ENCODE data around the gene BRCC3.

Gene BRCC3

GRCh38 chrX:155070975-155071693 lies at the start of gene BRCC3, which contains the start of the genes CMC4 and MTCP1:
TSS of gene BRCC3 (plus strand) at chrX:155071508. CDS start at chrX:155071528, 20 bp downstream.
TSS of gene CMC4 (minus strand) at chrX:155071136. CDS start at chrX:155064023, 7,113 bp downstream.
TSS of gene MTCP1 (minus strand) at chrX:155071136. CDS start at chrX:155066010, 5,126 bp downstream.
- Histone ChIP-seq H3K9ac (ENCODE audit: low read depth, low read length) (peak within 1 kb of the TSS; percentile 94), H3K4me1 (ENCODE audit: insufficient read depth, low read length) (peaks cover 3% of the 10 kb centered on the region; the same call in 1 of the 2 replicates), H3K9me3 (ENCODE audit: control insufficient read depth, insufficient read depth, low read length) (no peaks in the 10 kb centered on the region), H3K36me3 (ENCODE audit: insufficient read depth, low read length) (peaks cover 2% of the 10 kb centered on the region; the same call in 1 of the 2 replicates)

GRCh38 chrX:155022585-155022984 lies 48.7 kb upstream of the BRCC3 start, which contains the start of gene F8:
TSS of gene F8 (minus strand) at chrX:155022723. CDS start at chrX:155022552, 171 bp downstream.
- H3K36me3 ChIP-seq (ENCODE audit: insufficient read depth, low read length): no peaks in the 10 kb centered on the region
- no peaks in the 10 kb centered on the region for H3K4me1 ChIP-seq (ENCODE audit: insufficient read depth, low read length)
- H3K9ac ChIP-seq (ENCODE audit: low read depth, low read length): no peak within 1 kb of the TSS
- no peaks in the 10 kb centered on the region for H3K9me3 ChIP-seq (ENCODE audit: control insufficient read depth, insufficient read depth, low read length)

- Histone ChIP-seq H3K4me1 (ENCODE audit: insufficient read depth, low read length) (no peaks in the 10 kb centered on the region), H3K9me3 (ENCODE audit: control insufficient read depth, insufficient read depth, low read length) (no peaks in the 10 kb centered on the region), H3K9ac (ENCODE audit: low read depth, low read length) (no peak overlapping the region), H3K36me3 (ENCODE audit: insufficient read depth, low read length) (no peaks in the 10 kb centered on the region)
Measured at GRCh38 chrX:155023907-155024833, 47.1 kb upstream of the BRCC3 start.

GRCh38 chrX:155026420-155026726 lies 44.9 kb upstream of the BRCC3 start:
- H3K4me1 ChIP-seq (ENCODE audit: insufficient read depth, low read length): no peaks in the 10 kb centered on the region
- H3K9me3 ChIP-seq (ENCODE audit: control insufficient read depth, insufficient read depth, low read length): no peaks in the 10 kb centered on the region
- H3K9ac ChIP-seq (ENCODE audit: low read depth, low read length): peak overlapping the region; percentile 74; the same call in 1 of the 2 replicates
- no peaks in the 10 kb centered on the region for H3K36me3 ChIP-seq (ENCODE audit: insufficient read depth, low read length)

GRCh38 chrX:155026727-155027508 lies 44.4 kb upstream of the BRCC3 start, which contains the start of gene FUNDC2:
TSS of gene FUNDC2 (plus strand) at chrX:155026844. CDS start at chrX:155026939, 95 bp downstream.
- Histone ChIP-seq H3K9ac (ENCODE audit: low read depth, low read length) (peak within 1 kb of the TSS; percentile 74), H3K9me3 (ENCODE audit: control insufficient read depth, insufficient read depth, low read length) (no peaks in the 10 kb centered on the region), H3K4me1 (ENCODE audit: insufficient read depth, low read length) (no peaks in the 10 kb centered on the region), H3K36me3 (ENCODE audit: insufficient read depth, low read length) (no peaks in the 10 kb centered on the region)

GRCh38 chrX:155027509-155028066 lies 43.7 kb upstream of the BRCC3 start:
- no peaks in the 10 kb centered on the region for H3K4me1 ChIP-seq (ENCODE audit: insufficient read depth, low read length)
- no peaks in the 10 kb centered on the region for H3K36me3 ChIP-seq (ENCODE audit: insufficient read depth, low read length)
- peak overlapping the region; percentile 74 for H3K9ac ChIP-seq (ENCODE audit: low read depth, low read length)
- H3K9me3 ChIP-seq (ENCODE audit: control insufficient read depth, insufficient read depth, low read length): no peaks in the 10 kb centered on the region

- H3K9ac ChIP-seq (ENCODE audit: low read depth, low read length): peak overlapping the region; percentile 74; the same call in 1 of the 2 replicates
- no peaks in the 10 kb centered on the region for H3K36me3 ChIP-seq (ENCODE audit: insufficient read depth, low read length)
- H3K4me1 ChIP-seq (ENCODE audit: insufficient read depth, low read length): no peaks in the 10 kb centered on the region
- H3K9me3 ChIP-seq (ENCODE audit: control insufficient read depth, insufficient read depth, low read length): no peaks in the 10 kb centered on the region
Measured at GRCh38 chrX:155028129-155028528, 43.2 kb upstream of the BRCC3 start.

GRCh38 chrX:155028877-155029291 lies 42.4 kb upstream of the BRCC3 start:
- Histone ChIP-seq H3K9ac (ENCODE audit: low read depth, low read length) (no peak overlapping the region), H3K36me3 (ENCODE audit: insufficient read depth, low read length) (no peaks in the 10 kb centered on the region), H3K4me1 (ENCODE audit: insufficient read depth, low read length) (no peaks in the 10 kb centered on the region), H3K9me3 (ENCODE audit: control insufficient read depth, insufficient read depth, low read length) (no peaks in the 10 kb centered on the region)

GRCh38 chrX:155031657-155032056 lies 39.7 kb upstream of the BRCC3 start:
- H3K4me1 ChIP-seq (ENCODE audit: insufficient read depth, low read length): no peaks in the 10 kb centered on the region
- no peak overlapping the region for H3K9ac ChIP-seq (ENCODE audit: low read depth, low read length)
- no peaks in the 10 kb centered on the region for H3K36me3 ChIP-seq (ENCODE audit: insufficient read depth, low read length)
- H3K9me3 ChIP-seq (ENCODE audit: control insufficient read depth, insufficient read depth, low read length): no peaks in the 10 kb centered on the region

- Histone ChIP-seq H3K9ac (ENCODE audit: low read depth, low read length) (no peak overlapping the region), H3K36me3 (ENCODE audit: insufficient read depth, low read length) (no peaks in the 10 kb centered on the region), H3K4me1 (ENCODE audit: insufficient read depth, low read length) (no peaks in the 10 kb centered on the region), H3K9me3 (ENCODE audit: control insufficient read depth, insufficient read depth, low read length) (no peaks in the 10 kb centered on the region)
Measured at GRCh38 chrX:155035688-155036087, 35.6 kb upstream of the BRCC3 start.

- H3K4me1 ChIP-seq (ENCODE audit: insufficient read depth, low read length): no peaks in the 10 kb centered on the region
- no peaks in the 10 kb centered on the region for H3K9me3 ChIP-seq (ENCODE audit: control insufficient read depth, insufficient read depth, low read length)
- no peak overlapping the region for H3K9ac ChIP-seq (ENCODE audit: low read depth, low read length)
- no peaks in the 10 kb centered on the region for H3K36me3 ChIP-seq (ENCODE audit: insufficient read depth, low read length)
Measured at GRCh38 chrX:155046129-155046810, 25.0 kb upstream of the BRCC3 start.

- H3K9me3 ChIP-seq (ENCODE audit: control insufficient read depth, insufficient read depth, low read length): no peaks in the 10 kb centered on the region
- no peaks in the 10 kb centered on the region for H3K4me1 ChIP-seq (ENCODE audit: insufficient read depth, low read length)
- H3K36me3 ChIP-seq (ENCODE audit: insufficient read depth, low read length): no peaks in the 10 kb centered on the region
- no peak overlapping the region for H3K9ac ChIP-seq (ENCODE audit: low read depth, low read length)
Measured at GRCh38 chrX:155046811-155047528, 24.3 kb upstream of the BRCC3 start.

Measured in ES-I3 (cell line).